Thyroid gland (tissue), 4 donors: ENCODE data around the gene SLC37A2. TPM values are rescaled to one million over a fixed set of nuclear protein-coding genes. Genes with fewer than 3 reads are reported as not detected.

ENCODE experiments used
- DNase-seq, 2 donors: peaks; one replicate each; pipeline ENCODE4 v3.0.0-alpha.2; 2019
- H3K27ac ChIP-seq, 3 donors: fragments of 200-600 bp; sonication (generic); 1 replicate in 2 of 3; 2 replicates in 1 of 3; pipeline ENCODE4 v1.5.1; 2016 to 2019; ENCODE audit warnings: mild to moderate bottlenecking in 1 of 3, moderate library complexity in 1 of 3
- H3K27me3 ChIP-seq: fragments of 200-600 bp; sonication (generic); one replicate; pipeline ENCODE4 v1.5.1; 2019
- H3K36me3 ChIP-seq, 2 donors: fragments of 200-600 bp; sonication (generic); one replicate each; pipeline ENCODE4 v1.5.1; 2016 to 2019
- H3K4me1 ChIP-seq, 2 donors: fragments of 200-600 bp; sonication (generic); one replicate each; pipeline ENCODE4 v1.5.1; 2017 to 2019
- H3K4me3 ChIP-seq, 3 donors: fragments of 200-600 bp; sonication (generic); replicated peaks in 1 of 3; 1 replicate in 2 of 3; 2 replicates in 1 of 3; pipeline ENCODE4 v1.5.1; 2016; ENCODE audit warnings: mild to moderate bottlenecking in 1 of 3
- H3K9me3 ChIP-seq: fragments of 200-600 bp; sonication (generic); one replicate; pipeline ENCODE4 v1.5.1; 2017
- POLR2A ChIP-seq, 2 donors: fragments of 450-650 bp; IDR thresholded peaks; one replicate each; pipeline ENCODE4 v1.6.1; 2017; ENCODE audit warnings: antibody characterized with exemption in 2 of 2, mild to moderate bottlenecking in 2 of 2, moderate library complexity in 1 of 2
- WGBS, 2 donors: methylation state at CpG; one replicate each; pipeline ENCODE4 v1.1.5; 2017; 5-methylcytosine and 5-hydroxymethylcytosine counted together
- intact Hi-C: fragments of 100-400 bp; cut with DNase I; formaldehyde crosslinking; loops from one replicate; pipeline ENCODE4 v1.15.1; 2023
- total RNA-seq, 4 donors: library from RNA; depleted of rRNA; stranded (reverse); fragments of >200 nt; gene quantifications; one replicate each; pipeline ENCODE4 v1.2.3, GENCODE V29; 2016
- TF ChIP-seq, protein P1 (sequence below), 6 experiments: fragments of 200-600 bp in 3 of 6; fragments of 450-650 bp in 3 of 6; sonication (generic) in 3 of 6; IDR thresholded peaks; one replicate each; pipeline ENCODE4 v1.5.1; 2016 to 2019; ENCODE audit warnings: antibody characterized with exemption in 6 of 6, mild to moderate bottlenecking in 2 of 6, inconsistent platforms in 1 of 6, moderate library complexity in 1 of 6

Gene SLC37A2
- total RNA-seq, 4 donors from 2014 or later, result 2.1 to 3.6 (median 3.4) TPM

GRCh38 chr11:125079878-125080530 is 16.9 kb downstream of the SLC37A2 start:
- intact Hi-C loops, result no loop called here
- Histone ChIP-seq H3K4me3 (no peak overlapping the region), H3K9me3 (no peaks in the 10 kb centered on the region), H3K4me1 (no peaks in the 10 kb centered on the region), H3K27ac (no peak overlapping the region), H3K27me3 (no peaks in the 10 kb centered on the region), H3K36me3 (no peaks in the 10 kb centered on the region)
- no peak for TF ChIP-seq POLR2A (IDR thresholded peaks at IDR 0.05)
- TF ChIP-seq, protein P1, sequence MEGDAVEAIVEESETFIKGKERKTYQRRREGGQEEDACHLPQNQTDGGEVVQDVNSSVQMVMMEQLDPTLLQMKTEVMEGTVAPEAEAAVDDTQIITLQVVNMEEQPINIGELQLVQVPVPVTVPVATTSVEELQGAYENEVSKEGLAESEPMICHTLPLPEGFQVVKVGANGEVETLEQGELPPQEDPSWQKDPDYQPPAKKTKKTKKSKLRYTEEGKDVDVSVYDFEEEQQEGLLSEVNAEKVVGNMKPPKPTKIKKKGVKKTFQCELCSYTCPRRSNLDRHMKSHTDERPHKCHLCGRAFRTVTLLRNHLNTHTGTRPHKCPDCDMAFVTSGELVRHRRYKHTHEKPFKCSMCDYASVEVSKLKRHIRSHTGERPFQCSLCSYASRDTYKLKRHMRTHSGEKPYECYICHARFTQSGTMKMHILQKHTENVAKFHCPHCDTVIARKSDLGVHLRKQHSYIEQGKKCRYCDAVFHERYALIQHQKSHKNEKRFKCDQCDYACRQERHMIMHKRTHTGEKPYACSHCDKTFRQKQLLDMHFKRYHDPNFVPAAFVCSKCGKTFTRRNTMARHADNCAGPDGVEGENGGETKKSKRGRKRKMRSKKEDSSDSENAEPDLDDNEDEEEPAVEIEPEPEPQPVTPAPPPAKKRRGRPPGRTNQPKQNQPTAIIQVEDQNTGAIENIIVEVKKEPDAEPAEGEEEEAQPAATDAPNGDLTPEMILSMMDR (IDR thresholded peaks at IDR 0.05), result no peak
- WGBS, 2 donors, result 88 to 89% methylated on average over 11 to 12 of the region's 12 CpGs
- no peak for DNase-seq

- H3K4me3 ChIP-seq, result no peak overlapping the region
- H3K9me3 ChIP-seq, result no peaks in the 10 kb centered on the region
- no peaks in the 10 kb centered on the region for H3K27me3 ChIP-seq
- H3K36me3 ChIP-seq, result no peaks in the 10 kb centered on the region
- H3K27ac ChIP-seq, result no peak overlapping the region
- H3K4me1 ChIP-seq, result no peaks in the 10 kb centered on the region
- TF ChIP-seq, protein P1 (IDR thresholded peaks at IDR 0.05), result no peak
- no peak for TF ChIP-seq POLR2A (IDR thresholded peaks at IDR 0.05)
- 92 to 95% methylated on average over 12 of the region's 12 CpGs for WGBS, 2 donors
- intact Hi-C loops, result no loop called here
- no peak for DNase-seq
These were observed 17.4 kb downstream of the SLC37A2 start for GRCh38 chr11:125080531-125080911.

- no peak for DNase-seq
- WGBS, 2 donors, result 60 to 77% methylated on average over 8 to 9 of the region's 14 CpGs
- no peak overlapping the region for H3K27ac ChIP-seq
These were observed 18.1 kb downstream of the SLC37A2 start for GRCh38 chr11:125081098-125081798.

GRCh38 chr11:125082040-125082439 is 18.9 kb downstream of the SLC37A2 start:
- no peak for DNase-seq
- intact Hi-C loops, result no loop called here
- Histone ChIP-seq H3K27me3 (no peaks in the 10 kb centered on the region), H3K36me3 (no peaks in the 10 kb centered on the region), H3K4me3 (no peak overlapping the region), H3K4me1 (no peaks in the 10 kb centered on the region), H3K27ac (no peak overlapping the region), H3K9me3 (no peaks in the 10 kb centered on the region)
- 82 to 84% methylated on average over 3 to 5 of the region's 5 CpGs for whole genome bisulfite sequencing, 2 donors
- TF ChIP-seq, protein P1 (IDR thresholded peaks at IDR 0.05), result no peak
- TF ChIP-seq POLR2A (IDR thresholded peaks at IDR 0.05), result no peak

More at GRCh38 chr11:125081098-125081798, 18.1 kb downstream of the SLC37A2 start:
- H3K9me3 ChIP-seq, result no peaks in the 10 kb centered on the region
- TF ChIP-seq, protein P1 (IDR thresholded peaks at IDR 0.05), result no peak
- no peak for TF ChIP-seq POLR2A (IDR thresholded peaks at IDR 0.05)
- H3K4me3 ChIP-seq, result no peak overlapping the region
- no peaks in the 10 kb centered on the region for H3K4me1 ChIP-seq
- H3K27me3 ChIP-seq, result no peaks in the 10 kb centered on the region
- no peaks in the 10 kb centered on the region for H3K36me3 ChIP-seq
- intact Hi-C loops, result no loop called here
